NCI-H510A treated with DMSO at 0.1 percent for 48 hours (cell line): ENCODE data around the gene SLFN12.
"Not testable (repeated sequence)": the region's sequence is repeated elsewhere in the genome, so short reads cannot be mapped to it uniquely, and the experiment has no call there.

Source experiments
- DNase-seq: peaks from one replicate; lab custom pipeline; 2025; lab: John Stamatoyannopoulos, UW

SLFN12 gene

DNA sequence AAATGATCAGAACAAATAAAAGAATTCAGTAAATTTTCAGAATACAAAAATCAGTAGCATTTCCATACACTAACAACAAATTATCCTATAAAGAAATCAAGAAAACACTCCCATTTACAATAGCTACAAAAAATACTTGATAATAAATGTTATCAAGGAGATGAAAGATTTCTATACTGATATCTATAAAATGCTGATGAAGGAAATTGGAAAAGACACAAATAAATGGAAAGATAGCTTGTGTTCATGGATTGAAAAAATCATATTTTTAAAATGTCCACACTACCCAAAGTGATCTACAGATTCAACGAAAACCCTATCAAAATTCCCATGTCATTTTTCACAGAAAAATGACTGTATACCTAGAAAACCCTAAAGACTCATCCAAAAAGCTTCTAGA, 18.1 kb downstream of the SLFN12 start:
- DNase-seq = no peak

DNA sequence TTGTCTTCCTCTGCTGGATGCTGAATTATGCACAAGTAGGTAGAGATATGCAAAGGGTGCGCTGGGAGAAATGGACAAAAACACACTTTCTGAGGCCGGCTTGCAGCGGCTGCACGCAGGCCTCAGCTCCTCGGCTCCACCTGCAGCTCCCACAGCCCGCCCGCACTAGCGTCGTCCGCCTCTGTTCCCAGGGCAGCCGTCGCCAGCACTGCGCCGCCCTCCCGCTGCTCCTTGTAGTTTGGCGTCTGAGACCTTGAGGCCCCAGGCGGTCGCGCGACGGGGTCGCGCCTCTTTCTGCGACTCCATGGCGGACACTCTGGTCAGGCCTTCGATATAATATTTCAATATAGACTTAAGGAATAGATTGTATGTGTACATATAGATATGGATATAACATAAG, 24.8 kb downstream of the SLFN12 start:
- no peak for DNase-seq

DNA sequence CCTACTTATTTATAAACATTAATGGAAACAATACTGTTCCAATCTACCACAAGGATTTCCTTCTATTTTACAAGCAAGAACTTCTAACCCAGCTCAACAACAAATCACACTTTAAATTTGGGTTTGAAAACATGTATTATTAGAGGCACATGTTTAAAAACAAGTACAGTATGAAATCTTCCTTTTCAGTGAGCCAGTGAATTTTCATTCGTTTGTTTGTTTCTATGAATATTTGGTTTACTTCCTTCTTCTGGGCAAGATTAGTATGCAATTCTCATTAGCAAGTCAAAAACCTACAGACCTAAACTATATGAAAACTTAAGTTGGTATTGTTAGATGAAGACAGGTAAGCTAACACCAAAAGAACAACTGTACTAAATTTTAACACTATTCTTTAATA, 25.7 kb downstream of the SLFN12 start:
- DNase-seq = no peak

DNA sequence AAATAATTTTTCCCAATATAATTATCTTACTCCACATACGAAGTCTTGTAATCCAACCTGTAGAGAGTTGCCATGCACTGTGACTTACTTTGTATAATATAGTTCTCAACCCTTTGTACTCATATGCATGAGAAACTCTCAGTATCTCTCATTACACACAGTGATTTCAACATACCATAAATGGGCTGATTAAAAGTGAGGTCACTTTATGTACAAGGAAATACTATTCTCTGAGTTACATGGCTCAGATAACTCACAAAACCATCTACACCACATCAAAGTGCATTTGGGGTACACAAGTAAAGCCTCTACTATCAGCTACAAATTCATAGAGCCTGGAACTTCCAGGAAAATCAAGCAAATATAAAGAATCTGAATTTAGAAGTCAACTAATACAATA, 27.9 kb downstream of the SLFN12 start:
- DNase-seq = no peak

DNA sequence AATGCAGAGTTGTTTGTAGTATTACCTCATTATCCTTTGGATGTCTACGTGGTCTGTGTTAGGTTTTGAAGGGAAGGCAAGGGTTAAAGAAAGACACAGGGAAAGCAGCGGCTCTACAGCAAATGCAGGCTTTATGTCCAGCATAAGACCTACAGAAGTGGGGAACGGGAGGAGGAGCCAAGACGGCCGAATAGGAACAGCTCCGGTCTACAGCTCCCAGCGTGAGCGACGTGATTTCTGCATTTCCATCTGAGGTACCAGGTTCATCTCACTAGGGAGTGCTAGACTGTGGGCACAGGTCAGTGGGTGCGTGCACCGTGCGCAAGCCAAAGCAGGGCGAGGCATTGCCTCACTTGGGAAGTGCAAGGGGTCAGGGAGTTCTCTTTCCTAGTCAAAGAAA, 38.5 kb downstream of the SLFN12 start:
- not testable (repeated sequence) for DNase-seq

DNA sequence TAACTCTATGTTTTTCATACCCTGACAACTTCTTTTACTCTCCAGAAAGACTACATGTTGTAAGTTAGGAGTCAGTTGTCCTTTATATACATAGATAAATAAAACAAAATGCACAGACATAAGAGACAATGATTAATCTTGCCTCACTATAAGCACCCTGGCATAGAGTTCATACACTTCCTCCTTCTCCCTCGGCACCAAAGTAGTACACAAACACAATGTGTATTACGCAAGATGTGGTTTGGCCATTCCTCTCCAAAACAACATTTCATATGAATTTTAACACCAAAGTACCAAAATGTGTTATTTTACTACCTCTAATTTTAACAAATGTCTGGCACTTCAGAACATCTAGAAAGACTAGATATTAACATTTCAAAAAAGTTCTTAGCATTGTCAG, 41.6 kb downstream of the SLFN12 start:
- DNase-seq = no peak

DNA sequence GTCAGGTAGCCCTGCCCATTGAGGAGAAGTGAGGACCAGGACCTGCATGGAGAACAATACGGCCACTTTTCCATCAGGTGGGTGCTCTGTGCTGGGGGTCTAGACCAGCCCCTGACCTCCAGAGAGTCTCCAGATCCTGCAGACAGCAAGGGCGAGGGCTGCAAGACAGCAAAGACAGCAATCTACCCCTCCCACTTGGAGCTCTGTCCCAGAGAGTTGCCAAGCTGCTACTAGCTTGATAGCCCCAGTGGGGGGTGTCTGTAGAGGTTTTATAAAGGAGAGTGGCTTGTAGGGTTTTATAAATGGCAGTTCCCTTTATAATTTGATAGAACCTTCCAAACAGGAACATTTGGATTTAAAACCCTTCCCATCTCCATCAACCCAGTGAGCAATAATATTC, 42.1 kb downstream of the SLFN12 start:
- no peak for DNase-seq

DNA sequence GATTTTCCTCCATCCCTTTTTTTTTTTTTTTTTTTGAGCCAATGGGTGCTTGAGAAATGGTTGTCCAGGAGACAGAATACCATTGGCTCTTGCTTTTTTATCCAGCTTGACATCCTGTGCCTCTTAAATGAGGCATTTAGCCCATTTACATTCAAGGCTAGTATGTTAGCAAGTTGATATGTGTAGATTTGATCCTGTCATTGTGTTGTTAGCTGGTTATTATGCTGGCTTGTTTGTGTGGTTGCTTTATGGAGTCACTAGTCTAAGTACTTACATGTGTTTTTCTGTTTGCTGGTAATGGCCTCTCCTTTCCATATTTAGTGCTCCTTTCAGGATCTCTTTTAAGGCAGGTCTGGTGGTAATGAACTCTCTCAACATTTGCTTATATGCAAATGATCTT, 44.8 kb downstream of the SLFN12 start:
- DNase-seq = no peak

DNA sequence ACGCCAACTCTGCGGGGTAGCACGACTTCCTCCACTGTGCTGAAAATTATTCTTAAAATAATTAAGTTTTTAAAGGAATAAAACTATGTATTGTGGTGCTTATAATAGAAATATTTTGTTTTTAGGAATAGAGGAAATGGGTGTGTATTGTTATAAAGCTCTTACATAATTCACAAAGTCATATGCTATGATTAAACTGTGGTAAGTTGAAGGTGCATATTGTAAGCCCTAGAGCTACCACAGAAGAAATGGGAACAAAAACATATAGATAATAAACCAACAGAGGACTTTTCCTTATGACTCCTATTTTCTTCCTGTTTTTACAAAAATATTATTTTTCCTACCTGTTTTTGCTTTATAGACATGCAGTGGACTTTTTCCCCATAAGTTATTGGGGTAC, 54.6 kb downstream of the SLFN12 start:
- no peak for DNase-seq

DNA sequence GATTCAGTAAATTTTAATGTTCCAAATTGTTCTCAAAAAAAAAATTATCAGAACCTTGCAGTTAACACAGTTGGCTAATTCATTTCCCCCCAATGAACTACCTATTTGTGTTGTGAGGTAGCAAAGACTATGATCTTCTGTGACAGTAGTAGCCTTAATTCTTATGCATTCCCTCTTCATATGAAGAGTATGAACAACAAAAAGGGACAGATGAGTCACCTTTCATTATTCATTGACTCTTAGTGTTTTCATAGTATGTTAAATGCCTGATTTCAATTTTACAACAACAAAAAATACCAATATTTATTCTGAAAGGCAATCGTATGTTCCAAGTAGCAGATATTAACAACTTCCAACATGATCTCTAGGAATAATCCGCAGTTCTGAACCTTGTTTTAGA, 55.2 kb downstream of the SLFN12 start:
- no peak for DNase-seq

DNA sequence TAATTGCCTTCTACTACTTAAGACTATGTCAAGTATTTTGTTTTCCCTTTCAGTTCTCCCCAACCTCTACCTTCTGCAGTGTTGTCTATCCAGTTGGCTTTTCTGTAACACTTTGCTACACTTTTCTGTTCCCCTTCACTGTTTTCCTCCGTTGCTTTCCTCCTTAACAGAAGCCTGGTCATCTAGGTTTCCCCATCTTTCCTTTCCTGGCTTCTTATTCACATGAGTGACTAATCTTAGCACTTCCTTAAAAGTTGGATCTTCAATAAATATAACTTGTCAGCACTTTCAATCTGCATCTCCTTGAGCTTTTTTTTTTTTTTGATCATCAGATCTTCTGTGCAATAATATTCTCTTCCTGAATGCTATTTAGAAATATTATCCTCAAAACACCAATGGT, 56.1 kb downstream of the SLFN12 start:
- DNase-seq = no peak

DNA sequence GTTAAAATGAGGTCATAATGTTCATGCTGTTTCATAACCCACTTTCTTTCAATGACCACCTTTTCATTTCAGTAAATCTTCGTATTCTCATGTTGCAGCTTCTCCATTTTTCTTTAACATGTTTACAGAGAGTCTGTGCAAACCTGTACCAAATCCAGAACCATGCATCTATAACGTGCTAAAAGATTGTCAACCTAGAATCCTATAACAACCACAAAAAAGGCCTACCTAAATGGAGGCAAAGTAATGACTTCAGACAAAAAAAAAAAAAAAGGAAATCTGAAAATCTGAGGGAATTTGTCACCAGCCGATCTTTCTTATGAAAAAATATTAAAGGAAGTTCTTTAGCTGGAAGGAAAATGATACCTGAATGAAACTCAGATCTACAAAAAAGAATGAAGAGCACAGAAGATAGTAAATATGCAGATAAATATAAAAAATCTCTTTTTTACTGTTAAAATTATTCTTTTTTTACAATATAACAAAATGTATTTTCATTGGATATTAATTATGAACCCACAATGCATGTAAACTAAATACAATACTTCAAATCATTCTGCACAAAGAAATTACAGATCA, 57.4 kb downstream of the SLFN12 start:
- DNase-seq = no peak

DNA sequence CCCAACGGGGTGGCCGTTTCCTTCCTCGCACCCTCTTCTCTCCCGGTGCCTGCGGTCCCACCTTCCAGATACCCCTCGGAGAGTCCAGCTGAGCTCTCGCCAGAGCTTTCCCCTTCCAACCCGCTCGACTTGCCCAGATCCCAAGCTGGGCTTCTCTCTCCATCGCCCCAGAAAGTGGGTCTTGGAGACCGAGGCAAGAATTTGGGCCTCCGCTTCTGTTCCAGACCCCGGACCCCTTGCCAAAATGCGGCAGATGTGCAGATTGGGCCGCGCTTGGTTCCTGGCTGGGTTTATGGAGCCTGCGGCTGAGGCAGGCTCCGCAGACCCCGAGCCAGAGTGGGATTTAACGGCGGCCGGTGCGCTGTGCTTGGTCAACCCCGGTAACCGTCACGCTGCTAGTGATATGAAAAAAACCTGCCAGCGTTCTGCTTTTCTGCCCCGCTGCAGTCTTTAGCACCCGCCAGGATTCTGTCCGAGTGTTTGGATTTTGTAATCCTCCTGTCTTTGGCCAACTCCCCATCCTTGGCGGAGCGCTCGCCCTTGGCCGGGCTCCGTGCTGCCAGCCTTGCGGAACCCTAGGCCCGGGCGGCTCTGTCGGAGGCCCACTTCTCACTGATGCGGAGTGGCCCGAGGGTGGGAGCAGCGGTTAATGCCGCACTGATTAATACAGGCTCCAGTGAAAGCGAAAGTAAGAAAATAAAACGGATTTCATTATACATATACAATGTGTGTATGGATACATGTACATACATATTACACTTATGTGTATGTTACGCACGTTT, 58.1 kb downstream of the SLFN12 start:
- DNase-seq = no peak

DNA sequence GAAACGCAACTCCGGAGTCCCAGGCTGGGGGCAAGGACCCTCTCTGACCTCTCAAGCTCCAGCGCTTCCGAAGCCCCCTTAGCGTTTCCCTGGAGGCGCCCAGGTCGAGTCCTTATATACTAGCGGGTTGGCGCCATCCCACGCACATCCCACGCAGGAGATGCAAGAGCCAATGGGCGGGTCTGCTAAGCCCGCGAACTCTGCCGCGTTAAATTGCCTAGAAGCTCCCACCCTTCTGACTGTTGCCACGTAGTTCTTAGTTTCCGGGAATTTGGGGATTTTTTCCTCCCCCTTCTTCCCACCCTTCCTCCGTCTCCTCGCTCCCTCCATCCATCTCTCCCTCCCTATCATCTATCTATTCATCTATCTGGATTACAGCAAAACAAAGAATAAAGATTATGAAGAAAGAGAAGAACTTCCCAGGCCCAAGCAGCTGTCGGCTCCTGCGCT, 58.7 kb downstream of the SLFN12 start, which contains the start of gene SLFN11:
SLFN11 (minus strand) TSS at position 88 of the 450 bp plus-strand sequence. CDS start 9,814 bp downstream, outside the sequence.
- no peak for DNase-seq

DNA sequence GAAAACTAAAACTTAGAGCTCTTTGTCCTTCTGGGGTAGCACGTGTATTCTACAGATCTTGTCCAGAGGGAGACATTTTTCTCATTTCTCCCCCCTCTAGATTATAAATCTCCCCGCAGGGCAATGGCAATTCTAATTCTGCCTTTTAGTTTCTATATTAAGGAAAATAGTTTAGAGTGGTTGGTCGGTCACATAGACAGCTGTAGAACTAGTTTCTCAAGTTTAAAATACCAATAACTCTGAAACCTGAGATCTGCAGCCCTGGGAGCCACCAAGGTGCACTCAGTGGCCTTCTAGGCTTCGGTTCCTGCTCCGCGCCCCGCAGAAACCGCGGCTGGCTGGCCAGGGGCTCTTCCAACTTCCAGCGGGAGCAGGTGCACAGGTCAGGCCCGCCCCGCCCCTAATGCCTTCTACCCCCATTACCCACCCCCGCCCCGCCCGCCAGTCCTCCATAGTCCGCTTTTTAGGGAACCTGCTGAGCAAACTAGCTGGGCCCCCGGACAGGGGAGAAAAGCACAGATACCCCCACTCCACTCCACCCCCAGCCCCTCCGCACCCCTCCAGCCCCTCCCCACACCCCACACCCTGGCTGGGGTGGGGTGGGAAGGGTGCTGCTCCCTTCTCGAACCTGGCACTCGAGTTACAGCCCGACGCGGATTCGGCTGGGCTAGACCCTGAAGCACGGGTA, 59.3 kb downstream of the SLFN12 start:
- no peak for DNase-seq

DNA sequence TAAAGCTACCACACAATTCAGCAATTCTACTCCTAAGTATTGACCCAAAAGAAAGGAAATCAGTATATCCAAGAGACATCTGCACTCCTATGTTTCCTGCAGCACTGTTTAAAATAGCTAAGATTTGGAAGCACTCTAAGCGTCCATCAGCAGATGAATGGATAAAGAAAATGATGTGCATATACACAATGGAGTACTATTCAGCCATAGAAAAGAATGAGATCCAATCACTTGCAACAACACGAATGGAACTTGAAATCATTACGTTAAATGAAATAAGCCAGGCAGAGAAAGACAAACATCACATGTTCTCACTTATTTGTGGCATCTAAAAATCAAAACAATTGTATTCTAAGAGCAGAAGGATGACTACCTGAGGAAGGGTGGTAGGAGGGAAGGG, 60.4 kb downstream of the SLFN12 start:
- no peak for DNase-seq

DNA sequence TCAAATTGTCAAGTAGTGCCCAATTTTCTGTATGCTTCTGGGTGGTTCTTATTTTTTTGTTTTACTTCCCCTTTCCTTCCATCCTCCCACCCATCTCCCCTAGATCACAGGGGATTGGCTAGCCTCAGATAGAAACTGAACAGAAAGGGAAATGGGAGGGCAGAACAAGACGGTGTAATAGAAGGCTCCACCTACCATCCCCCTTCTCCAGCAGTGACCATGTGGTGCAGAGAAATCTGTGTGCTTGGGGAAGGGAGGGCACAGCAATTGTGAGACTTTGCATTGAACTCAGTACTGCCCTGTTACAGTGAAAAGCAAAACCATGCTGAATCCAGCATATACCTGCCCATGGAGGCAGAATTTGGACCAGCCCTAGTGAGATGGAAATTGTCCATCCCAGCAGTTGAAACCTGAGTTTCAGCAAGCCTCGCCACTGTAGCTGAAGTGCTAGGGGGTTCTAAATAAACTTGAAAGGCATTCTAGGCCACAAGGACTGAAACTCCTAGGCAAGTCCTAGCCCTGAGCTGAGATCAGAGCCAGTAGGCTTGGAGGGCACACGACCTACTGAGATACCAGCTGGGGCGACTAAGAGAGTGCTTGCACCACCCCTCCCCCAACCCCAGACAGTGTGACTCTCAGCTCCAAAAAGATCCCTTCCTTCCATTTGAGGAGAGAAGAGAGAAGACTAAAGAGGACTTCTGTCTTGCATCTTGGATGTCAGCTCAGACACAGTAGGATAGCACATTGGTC, 64.0 kb downstream of the SLFN12 start:
- DNase-seq = no peak

DNA sequence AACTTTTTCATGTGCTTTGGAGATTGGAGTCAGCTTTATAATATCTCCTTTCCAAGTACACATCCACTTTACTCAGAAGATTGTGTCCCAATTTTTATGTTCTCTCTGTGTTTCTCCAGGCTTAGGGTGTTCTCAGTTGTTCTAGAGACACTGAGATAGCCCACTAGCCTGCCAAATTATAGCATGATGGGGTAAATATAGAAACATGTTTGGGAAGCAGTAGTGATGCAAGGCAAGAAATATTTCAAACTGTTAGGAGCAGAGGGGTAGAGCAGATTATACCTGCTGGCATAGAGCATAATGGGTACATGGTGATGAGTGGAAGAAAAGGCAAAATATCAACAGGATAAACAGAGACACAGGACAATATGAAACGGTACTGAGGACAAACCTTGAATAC, 71.3 kb downstream of the SLFN12 start:
- no peak for DNase-seq
